HepG2 (cell line): ENCODE results near the gene PKD2L1. TPM values are rescaled to one million over a fixed set of nuclear protein-coding genes. Genes with fewer than 3 reads are reported as not detected.

Source experiments
- CREM ChIP-seq, 2 experiments: sonication (generic) in 1 of 2; formaldehyde crosslinking in 1 of 2; IDR thresholded peaks; 2 replicates each; pipeline versions ENCODE4 v1.4.0 to v1.6.1; 2016 to 2020; ENCODE audit warnings: antibody characterized with exemption in 1 of 2, mild to moderate bottlenecking in 1 of 2, missing genetic modification reagents in 1 of 2
- FOXJ3 ChIP-seq: sonication (generic); formaldehyde crosslinking; IDR thresholded peaks from 2 replicates; pipeline ENCODE4 v1.4.0; 2020; ENCODE audit warnings: missing genetic modification reagents, mild to moderate bottlenecking, borderline replicate concordance
- FOXK1 ChIP-seq: sonication (generic); formaldehyde crosslinking; IDR thresholded peaks from 2 replicates; pipeline ENCODE4 v1.4.0; 2020; ENCODE audit warnings: low read depth, missing genetic modification reagents, borderline replicate concordance
- MEF2D ChIP-seq: sonication (generic); formaldehyde crosslinking; IDR thresholded peaks from 2 replicates; pipeline ENCODE4 v1.5.1; 2020; ENCODE audit warnings: mild to moderate bottlenecking, missing genetic modification reagents
- NFIB ChIP-seq: sonication (generic); formaldehyde crosslinking; IDR thresholded peaks from 2 replicates; pipeline ENCODE4 v1.9.0; 2021; ENCODE audit warnings: missing genetic modification reagents, mild to moderate bottlenecking, borderline replicate concordance
- PAF1 ChIP-seq: IDR thresholded peaks from 2 replicates; pipeline ENCODE4 v1.6.1; 2016; ENCODE audit warnings: missing genetic modification reagents, missing compliant biosample characterization
- SAFB2 ChIP-seq: sonication (generic); formaldehyde crosslinking; IDR thresholded peaks from 2 replicates; pipeline ENCODE4 v1.5.1; 2020; ENCODE audit warnings: missing genetic modification reagents, low read depth, mild to moderate bottlenecking, borderline replicate concordance
- TAF15 ChIP-seq: fragments of 200-400 bp; formaldehyde crosslinking; IDR thresholded peaks from one replicate; pipeline ENCODE4 v1.6.1; 2018; ENCODE audit warnings: mild to moderate bottlenecking, low read depth, low read length; ENCODE audit not compliant: poor library complexity, severe bottlenecking
- TP53 ChIP-seq: sonication (generic); formaldehyde crosslinking; conservative IDR thresholded peaks from 2 replicates; pipeline ENCODE4 v1.4.0; 2020; ENCODE audit warnings: missing genetic modification reagents
- ZNF235 ChIP-seq: sonication (generic); formaldehyde crosslinking; IDR thresholded peaks from 2 replicates; pipeline ENCODE4 v1.8.1; 2023; ENCODE audit warnings: mild to moderate bottlenecking, missing genetic modification reagents, borderline replicate concordance
- ZNF430 ChIP-seq: sonication (generic); formaldehyde crosslinking; IDR thresholded peaks from 2 replicates; pipeline ENCODE4 v1.9.0; 2021; ENCODE audit warnings: mild to moderate bottlenecking, missing genetic modification reagents
- polyA plus RNA-seq, 8 experiments: library from polyadenylated mRNA; depleted of rRNA in 3 of 8; stranded (reverse) in 7 of 8; unstranded in 1 of 8; fragments of >200 nt; fragmentation: Illumina TruSeq in 4 of 8; extraction: Trizol in 4 of 8; gene quantifications; 2 replicates each; pipeline versions ENCODE4 v1.2.1 to v1.2.3, GENCODE V29; 2011 to 2016; ENCODE audit warnings: low read depth in 4 of 8, missing spikeins in 1 of 8, mixed read lengths in 1 of 8; ENCODE audit not compliant: insufficient read depth in 1 of 8
- total RNA-seq, 5 experiments: library from RNA; depleted of rRNA; stranded (reverse); fragments of >200 nt; fragmentation: Illumina TruSeq; extraction: Trizol; gene quantifications; 2 replicates each; pipeline ENCODE4 v1.2.3, GENCODE V29; 2016; ENCODE audit warnings: low read depth in 1 of 5
- TF ChIP-seq, protein P1 (sequence below): IDR thresholded peaks from 2 replicates; pipeline ENCODE4 v1.6.1; 2016; ENCODE audit warnings: low read depth, control low read depth
- TF ChIP-seq, protein P2 (sequence below): sonication (generic); formaldehyde crosslinking; IDR thresholded peaks from 2 replicates; pipeline ENCODE4 v1.8.1; 2023; ENCODE audit warnings: mild to moderate bottlenecking, missing genetic modification reagents
- TF ChIP-seq, protein P3 (sequence below): sonication (generic); formaldehyde crosslinking; IDR thresholded peaks from 2 replicates; pipeline ENCODE4 v1.4.0; 2020; ENCODE audit warnings: mild to moderate bottlenecking, missing genetic modification reagents
- TF ChIP-seq, protein P4 (sequence below): sonication (generic); formaldehyde crosslinking; IDR thresholded peaks from 2 replicates; pipeline ENCODE4 v1.5.1; 2020; ENCODE audit warnings: mild to moderate bottlenecking, moderate library complexity, missing genetic modification reagents
- TF ChIP-seq, protein P5 (sequence below): IDR thresholded peaks from 2 replicates; pipeline ENCODE4 v1.6.1; 2012; ENCODE audit warnings: low read depth, low read length, improper control_type of control experiment
- TF ChIP-seq, protein P6 (sequence below): sonication (generic); formaldehyde crosslinking; IDR thresholded peaks from 2 replicates; pipeline ENCODE4 v1.8.0; 2022; ENCODE audit warnings: mild to moderate bottlenecking, missing genetic modification reagents, moderate library complexity
- TF ChIP-seq, protein P7 (sequence below): sonication (generic); formaldehyde crosslinking; IDR thresholded peaks from 2 replicates; pipeline ENCODE4 v1.8.1; 2023; ENCODE audit warnings: mild to moderate bottlenecking, missing genetic modification reagents, borderline replicate concordance

The PKD2L1 gene
- total and polyA plus RNA-seq, 2 of the 13 experiments (the other 11 are each of a cell fraction or from before 2014, with no cell fraction given) = 0.07 to 0.15 TPM

DNA sequence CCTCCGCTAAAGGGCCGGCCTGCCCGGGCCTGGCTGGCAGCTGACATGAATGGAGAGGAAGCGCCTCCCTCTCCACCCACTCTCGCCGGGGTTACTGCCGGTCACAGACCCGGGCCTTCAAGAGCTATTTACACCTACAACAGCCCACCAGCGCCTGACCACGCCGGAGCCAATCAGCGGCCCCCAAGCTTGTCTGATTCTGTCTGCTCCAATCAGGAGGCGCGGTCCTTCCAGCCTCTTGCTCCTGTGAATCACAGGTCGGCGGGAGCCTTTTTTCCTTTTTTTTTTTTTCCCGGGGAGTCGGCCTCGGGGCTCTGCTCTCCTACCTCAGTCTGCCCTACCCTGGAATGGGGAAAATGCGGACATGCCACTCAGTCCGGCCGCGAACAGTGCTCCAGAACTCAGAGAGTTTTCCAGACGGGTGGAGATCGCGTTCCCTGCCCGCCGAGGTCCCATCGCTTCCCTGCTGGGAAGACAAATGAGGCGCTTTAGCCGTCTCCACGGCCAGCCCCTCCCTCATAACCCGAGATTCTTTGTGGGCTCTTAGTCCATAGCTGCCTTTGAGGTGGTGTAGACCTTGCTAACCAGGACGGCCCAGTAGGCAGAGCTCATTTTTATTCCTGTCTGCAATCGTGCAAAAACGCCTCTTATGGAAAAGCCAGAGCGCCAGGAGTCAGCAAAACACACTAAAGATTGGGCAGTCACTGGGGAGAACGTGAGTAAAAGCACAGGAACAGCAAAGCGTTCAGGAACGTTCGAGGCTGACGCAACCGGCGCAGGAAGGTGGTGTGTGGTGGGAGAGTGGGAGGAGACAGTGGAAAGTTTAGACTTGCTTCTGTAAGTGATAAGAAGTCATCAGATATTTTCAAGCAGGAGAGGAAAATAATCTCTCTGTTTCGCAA lies 43.5 kb upstream of the PKD2L1 start (continued):
- TF ChIP-seq, protein P1, sequence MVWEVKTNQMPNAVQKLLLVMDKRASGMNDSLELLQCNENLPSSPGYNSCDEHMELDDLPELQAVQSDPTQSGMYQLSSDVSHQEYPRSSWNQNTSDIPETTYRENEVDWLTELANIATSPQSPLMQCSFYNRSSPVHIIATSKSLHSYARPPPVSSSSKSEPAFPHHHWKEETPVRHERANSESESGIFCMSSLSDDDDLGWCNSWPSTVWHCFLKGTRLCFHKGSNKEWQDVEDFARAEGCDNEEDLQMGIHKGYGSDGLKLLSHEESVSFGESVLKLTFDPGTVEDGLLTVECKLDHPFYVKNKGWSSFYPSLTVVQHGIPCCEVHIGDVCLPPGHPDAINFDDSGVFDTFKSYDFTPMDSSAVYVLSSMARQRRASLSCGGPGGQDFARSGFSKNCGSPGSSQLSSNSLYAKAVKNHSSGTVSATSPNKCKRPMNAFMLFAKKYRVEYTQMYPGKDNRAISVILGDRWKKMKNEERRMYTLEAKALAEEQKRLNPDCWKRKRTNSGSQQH (CRISPR knock-in tag) = peak; percentile 89
- TF ChIP-seq CREM (IDR thresholded peaks at IDR 0.05) = peak; percentile 62
- TF ChIP-seq CREM (CRISPR knock-in tag; IDR thresholded peaks at IDR 0.05) = no peak
- TF ChIP-seq, protein P2, sequence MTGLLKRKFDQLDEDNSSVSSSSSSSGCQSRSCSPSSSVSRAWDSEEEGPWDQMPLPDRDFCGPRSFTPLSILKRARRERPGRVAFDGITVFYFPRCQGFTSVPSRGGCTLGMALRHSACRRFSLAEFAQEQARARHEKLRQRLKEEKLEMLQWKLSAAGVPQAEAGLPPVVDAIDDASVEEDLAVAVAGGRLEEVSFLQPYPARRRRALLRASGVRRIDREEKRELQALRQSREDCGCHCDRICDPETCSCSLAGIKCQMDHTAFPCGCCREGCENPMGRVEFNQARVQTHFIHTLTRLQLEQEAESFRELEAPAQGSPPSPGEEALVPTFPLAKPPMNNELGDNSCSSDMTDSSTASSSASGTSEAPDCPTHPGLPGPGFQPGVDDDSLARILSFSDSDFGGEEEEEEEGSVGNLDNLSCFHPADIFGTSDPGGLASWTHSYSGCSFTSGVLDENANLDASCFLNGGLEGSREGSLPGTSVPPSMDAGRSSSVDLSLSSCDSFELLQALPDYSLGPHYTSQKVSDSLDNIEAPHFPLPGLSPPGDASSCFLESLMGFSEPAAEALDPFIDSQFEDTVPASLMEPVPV (CRISPR knock-in tag) = peak; percentile 91
- TF ChIP-seq, protein P3, sequence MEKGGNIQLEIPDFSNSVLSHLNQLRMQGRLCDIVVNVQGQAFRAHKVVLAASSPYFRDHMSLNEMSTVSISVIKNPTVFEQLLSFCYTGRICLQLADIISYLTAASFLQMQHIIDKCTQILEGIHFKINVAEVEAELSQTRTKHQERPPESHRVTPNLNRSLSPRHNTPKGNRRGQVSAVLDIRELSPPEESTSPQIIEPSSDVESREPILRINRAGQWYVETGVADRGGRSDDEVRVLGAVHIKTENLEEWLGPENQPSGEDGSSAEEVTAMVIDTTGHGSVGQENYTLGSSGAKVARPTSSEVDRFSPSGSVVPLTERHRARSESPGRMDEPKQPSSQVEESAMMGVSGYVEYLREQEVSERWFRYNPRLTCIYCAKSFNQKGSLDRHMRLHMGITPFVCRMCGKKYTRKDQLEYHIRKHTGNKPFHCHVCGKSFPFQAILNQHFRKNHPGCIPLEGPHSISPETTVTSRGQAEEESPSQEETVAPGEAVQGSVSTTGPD (CRISPR knock-in tag) = no peak; the same call in 1 of the 2 replicates
- TF ChIP-seq, protein P4, sequence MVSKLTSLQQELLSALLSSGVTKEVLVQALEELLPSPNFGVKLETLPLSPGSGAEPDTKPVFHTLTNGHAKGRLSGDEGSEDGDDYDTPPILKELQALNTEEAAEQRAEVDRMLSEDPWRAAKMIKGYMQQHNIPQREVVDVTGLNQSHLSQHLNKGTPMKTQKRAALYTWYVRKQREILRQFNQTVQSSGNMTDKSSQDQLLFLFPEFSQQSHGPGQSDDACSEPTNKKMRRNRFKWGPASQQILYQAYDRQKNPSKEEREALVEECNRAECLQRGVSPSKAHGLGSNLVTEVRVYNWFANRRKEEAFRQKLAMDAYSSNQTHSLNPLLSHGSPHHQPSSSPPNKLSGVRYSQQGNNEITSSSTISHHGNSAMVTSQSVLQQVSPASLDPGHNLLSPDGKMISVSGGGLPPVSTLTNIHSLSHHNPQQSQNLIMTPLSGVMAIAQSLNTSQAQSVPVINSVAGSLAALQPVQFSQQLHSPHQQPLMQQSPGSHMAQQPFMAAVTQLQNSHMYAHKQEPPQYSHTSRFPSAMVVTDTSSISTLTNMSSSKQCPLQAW (CRISPR knock-in tag) = peak; percentile 32; the same call in 1 of the 2 replicates
- peak; percentile 47; the same call in 1 of the 2 replicates for TF ChIP-seq PAF1 (CRISPR knock-in tag)
- no peak for TF ChIP-seq NFIB
- 0 out of 2 replicates have a peak, but pooled peaks have one; percentile 5 for TF ChIP-seq TP53 (CRISPR knock-in tag)
- TF ChIP-seq, protein P5, sequence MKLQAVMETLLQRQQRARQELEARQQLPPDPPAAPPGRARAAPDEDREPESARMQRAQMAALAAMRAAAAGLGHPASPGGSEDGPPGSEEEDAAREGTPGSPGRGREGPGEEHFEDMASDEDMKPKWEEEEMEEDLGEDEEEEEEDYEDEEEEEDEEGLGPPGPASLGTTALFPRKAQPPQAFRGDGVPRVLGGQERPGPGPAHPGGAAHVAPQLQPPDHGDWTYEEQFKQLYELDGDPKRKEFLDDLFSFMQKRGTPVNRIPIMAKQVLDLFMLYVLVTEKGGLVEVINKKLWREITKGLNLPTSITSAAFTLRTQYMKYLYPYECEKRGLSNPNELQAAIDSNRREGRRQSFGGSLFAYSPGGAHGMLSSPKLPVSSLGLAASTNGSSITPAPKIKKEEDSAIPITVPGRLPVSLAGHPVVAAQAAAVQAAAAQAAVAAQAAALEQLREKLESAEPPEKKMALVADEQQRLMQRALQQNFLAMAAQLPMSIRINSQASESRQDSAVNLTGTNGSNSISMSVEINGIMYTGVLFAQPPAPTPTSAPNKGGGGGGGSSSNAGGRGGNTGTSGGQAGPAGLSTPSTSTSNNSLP = peak; percentile 22; the same call in 1 of the 2 replicates
- no peak for TF ChIP-seq SAFB2
- TF ChIP-seq FOXK1 (CRISPR knock-in tag) = peak; percentile 92
- TF ChIP-seq TAF15 = no peak
- TF ChIP-seq, protein P6, sequence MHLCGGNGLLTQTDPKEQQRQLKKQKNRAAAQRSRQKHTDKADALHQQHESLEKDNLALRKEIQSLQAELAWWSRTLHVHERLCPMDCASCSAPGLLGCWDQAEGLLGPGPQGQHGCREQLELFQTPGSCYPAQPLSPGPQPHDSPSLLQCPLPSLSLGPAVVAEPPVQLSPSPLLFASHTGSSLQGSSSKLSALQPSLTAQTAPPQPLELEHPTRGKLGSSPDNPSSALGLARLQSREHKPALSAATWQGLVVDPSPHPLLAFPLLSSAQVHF (CRISPR knock-in tag) = 0 out of 2 replicates have a peak, but pooled peaks have one; percentile 53
- TF ChIP-seq MEF2D (CRISPR knock-in tag) = peak; percentile 89
- TF ChIP-seq ZNF430 = 0 out of 2 replicates have a peak, but pooled peaks have one; percentile 22
- no peak for TF ChIP-seq ZNF235 (CRISPR knock-in tag)
- TF ChIP-seq, protein P7, sequence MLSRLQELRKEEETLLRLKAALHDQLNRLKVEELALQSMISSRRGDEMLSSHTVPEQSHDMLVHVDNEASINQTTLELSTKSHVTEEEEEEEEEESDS = peak; percentile 72; the same call in 1 of the 2 replicates
- peak; percentile 83 for TF ChIP-seq FOXJ3 (CRISPR knock-in tag)
